HCT116 (cell line): ENCODE data around the gene RNF217. TPM values are rescaled to one million over a fixed set of nuclear protein-coding genes. Genes with fewer than 3 reads are reported as not detected.

Experiments
- ATAC-seq: fragments of 200-7000 bp; cut with Tn5 transposase; 2 replicates; pipeline ENCODE4 v1.9.1; 2020; ENCODE audit warnings: mild to moderate bottlenecking, moderate library complexity
- BruUV-seq: library from RNA; stranded (reverse); fragments of 400-500 nt; replicated peaks from 2 replicates; lab custom pipeline; 2021; lab: Mats Ljungman, UMichigan
- CTCF ChIA-PET: fragments of 300-600 bp; sonication (Branson Sonifier 250); formaldehyde crosslinking; loops from one replicate; lab custom pipeline; 2021; ENCODE audit warnings: antibody characterized with exemption; lab: Charles Lee
- POLR2A ChIA-PET: fragments of 300-600, 350-600 bp; sonication (Branson Sonifier 250); formaldehyde crosslinking; loops from one replicate; lab custom pipeline; 2021; ENCODE audit warnings: antibody characterized with exemption; lab: Charles Lee
- RAD21 ChIA-PET, 2 experiments: fragments of 300-600 bp; sonication (Branson Sonifier 250); formaldehyde crosslinking; loops; one replicate each; lab custom pipeline; 2023; ENCODE audit warnings: low total read pairs in 2 of 2; ENCODE audit not compliant: uncharacterized antibody in 2 of 2, unreplicated experiment in 2 of 2, low non-redundant PET in 1 of 2; lab: Charles Lee
- DNase-seq: peaks from one replicate; pipeline ENCODE4 v3.0.0-alpha.2; 2010; ENCODE audit warnings: low read depth, low spot score
- H2AFZ ChIP-seq: fragments of 200-600 bp; shearing (Covaris generic), sonication (generic); 2 replicates; pipeline ENCODE4 v1.6.1; 2017; ENCODE audit warnings: low read depth, mixed run types, mixed read lengths, antibody characterized with exemption, low read length; ENCODE audit not compliant: poor library complexity, severe bottlenecking
- H3K27ac ChIP-seq: 2 replicates; pipeline ENCODE4 v1.5.1; 2012; ENCODE audit warnings: low read depth, low read length
- H3K27me3 ChIP-seq: fragments of 200-600 bp; sonication (generic); 2 replicates; pipeline ENCODE4 v1.6.1; 2016; ENCODE audit warnings: mixed run types, low read length, mixed read lengths; ENCODE audit not compliant: insufficient read depth
- H3K36me3 ChIP-seq, 2 experiments: fragments of 200-500 bp in 1 of 2; fragments of 200-600 bp in 1 of 2; sonication (Bioruptor generic) in 1 of 2; sonication (generic) in 1 of 2; 2 replicates each; pipeline versions ENCODE4 v1.5.1 to v1.6.1; 2014 to 2016; ENCODE audit warnings: low read length in 2 of 2, inconsistent platforms in 1 of 2, mixed read lengths in 1 of 2, mixed run types in 1 of 2; ENCODE audit not compliant: insufficient read depth in 2 of 2, control insufficient read depth in 1 of 2
- H3K4me1 ChIP-seq, 2 experiments: fragments of 200-600 bp in 1 of 2; sonication (generic) in 1 of 2; 2 replicates each; pipeline versions ENCODE4 v1.5.1 to v1.6.1; 2012 to 2017; ENCODE audit warnings: low read length in 2 of 2, inconsistent platforms in 1 of 2, mild to moderate bottlenecking in 1 of 2, mixed read lengths in 1 of 2, mixed run types in 1 of 2, moderate library complexity in 1 of 2; ENCODE audit not compliant: insufficient read depth in 2 of 2, control insufficient read depth in 1 of 2
- H3K4me2 ChIP-seq: fragments of 200-600 bp; sonication (generic); 2 replicates; pipeline ENCODE4 v1.6.1; 2017; ENCODE audit warnings: mixed run types, low read length, mixed read lengths
- H3K4me3 ChIP-seq, 2 experiments: fragments of 200-600 bp in 1 of 2; sonication (generic) in 1 of 2; replicated peaks in 1 of 2; 2 replicates each; pipeline ENCODE4 v1.5.1; 2011 to 2016; ENCODE audit warnings: low read length in 2 of 2, control low read depth in 1 of 2, low read depth in 1 of 2, mild to moderate bottlenecking in 1 of 2, mixed read lengths in 1 of 2, mixed run types in 1 of 2
- H3K79me2 ChIP-seq: fragments of 200-600 bp; sonication (generic); 2 replicates; pipeline ENCODE4 v1.6.1; 2017; ENCODE audit warnings: mild to moderate bottlenecking, mixed run types, low read length, moderate library complexity, mixed read lengths; ENCODE audit not compliant: insufficient read depth
- H3K9ac ChIP-seq: fragments of 200-600 bp; sonication (generic); 2 replicates; pipeline ENCODE4 v1.6.1; 2016; ENCODE audit warnings: low read length, mixed read lengths
- H3K9me2 ChIP-seq: fragments of 200-600 bp; sonication (generic), shearing (Covaris generic); 2 replicates; pipeline ENCODE4 v1.6.1; 2017; ENCODE audit warnings: mixed run types, mild to moderate bottlenecking, moderate library complexity; ENCODE audit not compliant: insufficient read depth
- H3K9me3 ChIP-seq, 2 experiments: fragments of 200-500 bp in 1 of 2; fragments of 200-600 bp in 1 of 2; sonication (Bioruptor generic) in 1 of 2; sonication (generic) in 1 of 2; 2 replicates each; pipeline ENCODE4 v1.6.1; 2014 to 2017; ENCODE audit warnings: low read length in 2 of 2, mixed read lengths in 2 of 2, inconsistent platforms in 1 of 2, low read depth in 1 of 2, mild to moderate bottlenecking in 1 of 2, mixed run types in 1 of 2, moderate library complexity in 1 of 2; ENCODE audit not compliant: control insufficient read depth in 1 of 2, insufficient read depth in 1 of 2
- H4K20me1 ChIP-seq: fragments of 200-600 bp; sonication (generic), shearing (Covaris generic); 2 replicates; pipeline ENCODE4 v1.6.1; 2017; ENCODE audit warnings: mixed run types, mild to moderate bottlenecking, moderate library complexity; ENCODE audit not compliant: insufficient read depth
- CBX3 ChIP-seq: IDR thresholded peaks from 2 replicates; pipeline ENCODE4 v1.6.1; 2012; ENCODE audit warnings: low read depth
- EZH2 ChIP-seq: fragments of 200-600 bp; sonication (generic); IDR thresholded peaks from 2 replicates; pipeline ENCODE4 v1.6.1; 2017; ENCODE audit warnings: antibody characterized with exemption, mixed run types
- JUND ChIP-seq: IDR thresholded peaks from 2 replicates; pipeline ENCODE4 v1.6.1; 2012
- POLR2A ChIP-seq: IDR thresholded peaks from 2 replicates; pipeline ENCODE4 v1.7.0; 2011; ENCODE audit warnings: borderline replicate concordance; ENCODE audit not compliant: insufficient read depth, insufficient read length; ENCODE audit errors: extremely low read depth
- POLR2AphosphoS5 ChIP-seq: IDR thresholded peaks from 2 replicates; pipeline ENCODE4 v1.6.1; 2011; ENCODE audit warnings: mild to moderate bottlenecking, low read depth, low read length, moderate library complexity
- SIN3A ChIP-seq: IDR thresholded peaks from 2 replicates; pipeline ENCODE4 v1.6.1; 2012; ENCODE audit warnings: low read depth
- SP1 ChIP-seq: IDR thresholded peaks from 2 replicates; pipeline ENCODE4 v1.6.1; 2012; ENCODE audit warnings: low read depth
- SRF ChIP-seq: IDR thresholded peaks from 2 replicates; pipeline ENCODE4 v1.6.1; 2012; ENCODE audit warnings: low read depth
- TCF7L2 ChIP-seq: IDR thresholded peaks from 2 replicates; pipeline ENCODE4 v1.7.0; 2011; ENCODE audit warnings: borderline replicate concordance, inconsistent platforms; ENCODE audit not compliant: insufficient read depth, insufficient read length; ENCODE audit errors: extremely low read depth
- ZFX ChIP-seq: fragments of 450-650 bp; IDR thresholded peaks from 2 replicates; pipeline ENCODE4 v1.6.1; 2017
- intact Hi-C: fragments of 100-400 bp; cut with micrococcal nuclease; formaldehyde crosslinking; loops from 2 replicates; pipeline ENCODE4 v1.10.0; 2022
- total RNA-seq: library from RNA; stranded (reverse); gene quantifications from one replicate; pipeline ENCODE4 v1.2.1, GENCODE V29; 2021; ENCODE audit not compliant: unreplicated experiment
- TF ChIP-seq, protein P1 (sequence below): IDR thresholded peaks from 2 replicates; pipeline ENCODE4 v1.6.1; 2012
- TF ChIP-seq, protein P2 (sequence below): IDR thresholded peaks from 2 replicates; pipeline ENCODE4 v1.6.1; 2011; ENCODE audit warnings: mild to moderate bottlenecking, low read length, moderate library complexity; ENCODE audit not compliant: insufficient replicate concordance; ENCODE audit errors: extremely low read depth
- TF ChIP-seq, protein P3 (sequence below): IDR thresholded peaks from 2 replicates; pipeline ENCODE4 v1.6.1; 2012; ENCODE audit warnings: low read depth
- TF ChIP-seq, protein P4 (sequence below): IDR thresholded peaks from 2 replicates; pipeline ENCODE4 v1.6.1; 2012

The RNF217 gene
- total RNA-seq, 1 experiment from 2014 or later: 20.4 TPM

DNA sequence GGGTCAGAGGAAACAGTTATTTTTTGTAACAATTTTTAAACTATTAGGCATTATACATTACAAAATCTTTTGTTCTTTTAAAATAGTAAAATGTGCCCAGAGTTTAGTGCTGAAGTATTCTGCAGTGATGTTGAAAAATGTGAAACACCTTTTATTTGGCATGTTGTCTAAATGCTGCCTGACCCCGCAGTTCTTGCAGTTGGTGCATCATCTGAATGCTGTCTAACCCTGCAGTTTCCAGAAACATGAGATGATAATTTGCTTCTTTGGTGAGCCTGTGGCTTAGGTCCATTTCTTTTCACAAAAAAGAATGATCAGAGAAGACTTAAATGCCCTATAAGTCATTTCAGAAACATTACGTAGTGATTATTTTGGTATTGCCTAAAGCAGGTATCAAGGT lies 82.4 kb downstream of the RNF217 start:
- no TSS peak for BruUV-seq
- Histone ChIP-seq H3K27ac (no peak overlapping the region), H3K9ac (no peak overlapping the region), H3K27me3 (no peaks in the 10 kb centered on the region), H3K4me1 (peaks cover 0 to 10% of the 10 kb centered on the region in 2 experiments; a peak in 2 of 4 replicates), H3K79me2 (no peaks in the 10 kb centered on the region), H3K9me3 (no peaks in the 10 kb centered on the region), H3K36me3 (no peaks in the 10 kb centered on the region), H3K4me2 (no peak overlapping the region), H3K9me2 (no peaks in the 10 kb centered on the region), H4K20me1 (no peaks in the 10 kb centered on the region), H2AFZ (no peak overlapping the region), H3K4me3 (no peak overlapping the region)
- DNase-seq (no peak), ATAC-seq (no peak)
- intact Hi-C loops: no loop called here
- POLR2A ChIA-PET: no interaction called here
- RAD21 ChIA-PET: no interaction called here
- TF ChIP-seq SP1 (no peak), POLR2AphosphoS5 (no peak), SRF (no peak), POLR2A (no peak), SIN3A (no peak), ZFX (no peak), EZH2 (no peak)
- TF ChIP-seq, protein P1, sequence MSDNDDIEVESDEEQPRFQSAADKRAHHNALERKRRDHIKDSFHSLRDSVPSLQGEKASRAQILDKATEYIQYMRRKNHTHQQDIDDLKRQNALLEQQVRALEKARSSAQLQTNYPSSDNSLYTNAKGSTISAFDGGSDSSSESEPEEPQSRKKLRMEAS: no peak
- CTCF ChIA-PET: no interaction called here

DNA sequence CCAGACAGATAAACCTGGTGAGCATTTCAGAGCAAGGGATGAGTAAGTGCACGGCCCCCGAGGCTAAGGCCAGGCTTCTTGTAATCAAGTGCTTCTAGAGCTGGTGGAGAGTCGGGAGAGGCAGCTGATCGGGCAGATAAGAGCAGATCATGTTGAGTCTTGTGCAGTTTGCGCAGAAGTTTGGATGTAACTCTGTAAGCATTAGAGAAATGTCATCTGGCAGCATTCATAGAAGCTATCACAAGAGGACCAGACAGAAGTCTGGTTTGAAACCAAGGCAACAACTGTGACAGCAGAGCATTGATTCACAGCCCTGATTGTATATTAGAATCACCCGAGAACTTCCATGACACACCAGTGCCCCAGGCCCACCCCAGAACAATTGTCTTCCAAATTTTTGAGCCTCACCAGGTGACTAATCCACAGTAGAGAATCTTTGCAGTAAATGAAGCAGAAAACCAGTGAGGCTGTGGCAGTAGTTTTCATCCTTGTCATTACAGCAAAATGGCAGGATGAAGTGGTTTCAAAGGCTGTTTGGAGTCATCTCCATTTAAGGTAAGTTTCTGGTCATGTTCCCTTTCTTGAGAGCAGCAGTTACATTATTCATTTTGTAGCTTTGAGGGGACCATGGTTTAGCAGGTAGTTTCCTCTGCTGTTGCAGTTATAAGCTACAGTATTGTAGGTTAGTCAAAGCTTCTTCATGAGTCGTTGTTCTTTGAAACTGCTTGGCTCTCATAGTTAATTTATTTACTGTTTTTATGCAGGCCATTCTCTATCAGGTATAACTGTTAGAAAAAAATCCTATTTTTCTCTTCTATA lies 84.1 kb downstream of the RNF217 start:
- Histone ChIP-seq H3K9me3 (no peaks in the 10 kb centered on the region), H4K20me1 (no peaks in the 10 kb centered on the region), H3K27me3 (no peaks in the 10 kb centered on the region), H3K4me3 (no peak overlapping the region), H3K9me2 (no peaks in the 10 kb centered on the region), H3K27ac (no peak overlapping the region), H3K9ac (no peak overlapping the region), H2AFZ (no peak overlapping the region), H3K36me3 (no peaks in the 10 kb centered on the region), H3K4me2 (no peak overlapping the region), H3K4me1 (peaks cover 0 to 10% of the 10 kb centered on the region in 2 experiments; a peak in 2 of 4 replicates), H3K79me2 (no peaks in the 10 kb centered on the region)
- no TSS peak for BruUV-seq
- ATAC-seq: no peak
- intact Hi-C loops: no loop called here
- CTCF ChIA-PET: no interaction called here
- POLR2A ChIA-PET: no interaction called here
- RAD21 ChIA-PET: no interaction called here
- no peak for DNase-seq
- TF ChIP-seq JUND (no peak), CBX3 (no peak), TCF7L2 (no peak), SRF (no peak), POLR2A (no peak), ZFX (no peak), SP1 (no peak)
- TF ChIP-seq, protein P2, sequence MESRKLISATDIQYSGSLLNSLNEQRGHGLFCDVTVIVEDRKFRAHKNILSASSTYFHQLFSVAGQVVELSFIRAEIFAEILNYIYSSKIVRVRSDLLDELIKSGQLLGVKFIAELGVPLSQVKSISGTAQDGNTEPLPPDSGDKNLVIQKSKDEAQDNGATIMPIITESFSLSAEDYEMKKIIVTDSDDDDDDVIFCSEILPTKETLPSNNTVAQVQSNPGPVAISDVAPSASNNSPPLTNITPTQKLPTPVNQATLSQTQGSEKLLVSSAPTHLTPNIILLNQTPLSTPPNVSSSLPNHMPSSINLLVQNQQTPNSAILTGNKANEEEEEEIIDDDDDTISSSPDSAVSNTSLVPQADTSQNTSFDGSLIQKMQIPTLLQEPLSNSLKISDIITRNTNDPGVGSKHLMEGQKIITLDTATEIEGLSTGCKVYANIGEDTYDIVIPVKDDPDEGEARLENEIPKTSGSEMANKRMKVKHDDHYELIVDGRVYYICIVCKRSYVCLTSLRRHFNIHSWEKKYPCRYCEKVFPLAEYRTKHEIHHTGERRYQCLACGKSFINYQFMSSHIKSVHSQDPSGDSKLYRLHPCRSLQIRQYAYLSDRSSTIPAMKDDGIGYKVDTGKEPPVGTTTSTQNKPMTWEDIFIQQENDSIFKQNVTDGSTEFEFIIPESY: no peak
- TF ChIP-seq, protein P3, sequence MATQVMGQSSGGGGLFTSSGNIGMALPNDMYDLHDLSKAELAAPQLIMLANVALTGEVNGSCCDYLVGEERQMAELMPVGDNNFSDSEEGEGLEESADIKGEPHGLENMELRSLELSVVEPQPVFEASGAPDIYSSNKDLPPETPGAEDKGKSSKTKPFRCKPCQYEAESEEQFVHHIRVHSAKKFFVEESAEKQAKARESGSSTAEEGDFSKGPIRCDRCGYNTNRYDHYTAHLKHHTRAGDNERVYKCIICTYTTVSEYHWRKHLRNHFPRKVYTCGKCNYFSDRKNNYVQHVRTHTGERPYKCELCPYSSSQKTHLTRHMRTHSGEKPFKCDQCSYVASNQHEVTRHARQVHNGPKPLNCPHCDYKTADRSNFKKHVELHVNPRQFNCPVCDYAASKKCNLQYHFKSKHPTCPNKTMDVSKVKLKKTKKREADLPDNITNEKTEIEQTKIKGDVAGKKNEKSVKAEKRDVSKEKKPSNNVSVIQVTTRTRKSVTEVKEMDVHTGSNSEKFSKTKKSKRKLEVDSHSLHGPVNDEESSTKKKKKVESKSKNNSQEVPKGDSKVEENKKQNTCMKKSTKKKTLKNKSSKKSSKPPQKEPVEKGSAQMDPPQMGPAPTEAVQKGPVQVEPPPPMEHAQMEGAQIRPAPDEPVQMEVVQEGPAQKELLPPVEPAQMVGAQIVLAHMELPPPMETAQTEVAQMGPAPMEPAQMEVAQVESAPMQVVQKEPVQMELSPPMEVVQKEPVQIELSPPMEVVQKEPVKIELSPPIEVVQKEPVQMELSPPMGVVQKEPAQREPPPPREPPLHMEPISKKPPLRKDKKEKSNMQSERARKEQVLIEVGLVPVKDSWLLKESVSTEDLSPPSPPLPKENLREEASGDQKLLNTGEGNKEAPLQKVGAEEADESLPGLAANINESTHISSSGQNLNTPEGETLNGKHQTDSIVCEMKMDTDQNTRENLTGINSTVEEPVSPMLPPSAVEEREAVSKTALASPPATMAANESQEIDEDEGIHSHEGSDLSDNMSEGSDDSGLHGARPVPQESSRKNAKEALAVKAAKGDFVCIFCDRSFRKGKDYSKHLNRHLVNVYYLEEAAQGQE: no peak
- TF ChIP-seq, protein P4, sequence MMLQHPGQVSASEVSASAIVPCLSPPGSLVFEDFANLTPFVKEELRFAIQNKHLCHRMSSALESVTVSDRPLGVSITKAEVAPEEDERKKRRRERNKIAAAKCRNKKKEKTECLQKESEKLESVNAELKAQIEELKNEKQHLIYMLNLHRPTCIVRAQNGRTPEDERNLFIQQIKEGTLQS: no peak
